ENCODE data around the gene ATXN7L3. TPM values are rescaled to one million over a fixed set of nuclear protein-coding genes. Genes with fewer than 3 reads are reported as not detected.

ATXN7L3 gene
- total RNA-seq, 1 donor from 2014 or later = 113 TPM

- peak; percentile 47 for DNase-seq (ENCODE audit: low spot score)
- no peaks in the 10 kb centered on the region for H3K27me3 Mint-ChIP-seq (ENCODE audit: low read depth)
- H3K9me3 Mint-ChIP-seq = no peaks in the 10 kb centered on the region
- peak overlapping the region; percentile 85 for H3K4me3 Mint-ChIP-seq (ENCODE audit: low read depth)
- peaks cover 10% of the 10 kb centered on the region for H3K36me3 Mint-ChIP-seq (ENCODE audit: low read depth)
- peaks cover 14% of the 10 kb centered on the region for H3K4me1 Mint-ChIP-seq (ENCODE audit: low read depth)
- peak overlapping the region; percentile 82 for H3K27ac Mint-ChIP-seq
- intact Hi-C loops (cut with micrococcal nuclease) = no loop called here
These were observed 22.6 kb upstream of the ATXN7L3 start for GRCh38 chr17:44222112-44222869.

DNA sequence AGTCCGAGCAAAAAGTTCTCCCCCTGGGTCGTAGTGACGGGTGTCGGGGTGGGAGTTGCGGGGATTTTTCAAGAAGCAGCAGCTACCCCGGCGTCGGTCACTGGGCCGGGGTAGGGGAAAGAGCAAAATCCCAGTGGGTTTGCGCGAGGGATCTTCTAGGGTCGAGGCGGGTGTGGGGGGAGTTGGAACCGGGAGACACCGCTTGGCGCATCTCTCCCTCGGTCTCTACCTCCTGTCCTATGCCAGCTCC is 22.1 kb upstream of the ATXN7L3 start:
- Mint-ChIP-seq H3K9me3 (no peaks in the 10 kb centered on the region), H3K36me3 (ENCODE audit: low read depth) (peaks cover 15% of the 10 kb centered on the region), H3K4me3 (ENCODE audit: low read depth) (peak overlapping the region; percentile 85), H3K27ac (peak overlapping the region; percentile 82), H3K4me1 (ENCODE audit: low read depth) (peaks cover 18% of the 10 kb centered on the region), H3K27me3 (ENCODE audit: low read depth) (no peaks in the 10 kb centered on the region)
- DNase-seq (ENCODE audit: low spot score) = no peak
- intact Hi-C loops (cut with micrococcal nuclease) = loop anchor here (2.0 kb wide), 1 partner anchor 103 kb away; the partner anchor contains the start of gene SLC25A39

DNA sequence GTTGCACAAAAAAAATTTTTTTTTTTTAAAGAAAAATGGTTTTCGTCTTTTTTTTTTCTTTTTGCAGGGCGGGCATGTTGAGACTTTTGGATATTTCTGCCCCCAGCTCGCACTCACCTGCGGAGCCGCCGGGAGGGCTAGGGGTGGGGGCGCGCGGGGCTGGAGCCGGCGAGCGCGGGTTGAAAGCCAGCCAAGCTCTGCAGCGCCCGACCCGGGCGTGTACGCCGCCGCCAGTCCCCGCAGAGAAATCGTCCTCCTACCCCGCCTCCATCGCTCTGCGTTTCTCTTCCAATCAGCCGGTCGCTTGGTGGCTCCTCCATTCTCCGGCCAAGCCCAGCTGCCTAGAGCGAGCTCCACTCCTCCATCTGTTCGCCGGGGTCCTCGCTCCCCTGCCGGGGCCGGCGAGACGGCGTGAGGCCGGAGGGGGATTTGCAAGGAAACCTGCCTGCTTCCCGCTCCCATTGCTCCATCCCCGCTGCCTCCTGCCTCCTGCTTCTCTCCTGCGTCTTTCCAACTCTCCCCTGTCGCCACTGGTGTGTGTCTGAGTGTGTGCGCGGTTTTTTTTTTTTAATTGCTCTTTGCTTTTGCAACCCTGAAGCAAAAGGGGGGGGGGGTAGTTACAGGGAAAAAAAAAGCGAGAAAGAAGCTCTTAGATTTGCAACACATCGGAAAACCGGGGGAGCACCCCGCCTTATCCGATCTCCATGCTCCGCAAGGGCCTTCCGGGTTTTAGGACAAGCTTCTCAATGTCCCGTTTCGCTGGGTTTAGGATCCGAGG is 21.6 kb upstream of the ATXN7L3 start:
- peak; percentile 64 for DNase-seq (ENCODE audit: low spot score)
- Mint-ChIP-seq H3K9me3 (no peaks in the 10 kb centered on the region), H3K36me3 (ENCODE audit: low read depth) (peaks cover 20% of the 10 kb centered on the region), H3K27ac (peak overlapping the region; percentile 82), H3K4me1 (ENCODE audit: low read depth) (peaks cover 23% of the 10 kb centered on the region), H3K4me3 (ENCODE audit: low read depth) (peak overlapping the region; percentile 85), H3K27me3 (ENCODE audit: low read depth) (no peaks in the 10 kb centered on the region)
- intact Hi-C loops (cut with micrococcal nuclease) = loop anchor here (2.0 kb wide), 1 partner anchor 104 kb away; the partner anchor contains the start of gene SLC25A39

GRCh38 chr17:44220213-44221083 is 20.8 kb upstream of the ATXN7L3 start:
- peak; percentile 62 for DNase-seq (ENCODE audit: low spot score)
- intact Hi-C loops (cut with micrococcal nuclease) = loop anchor here (2.0 kb wide), 1 partner anchor 104 kb away; the partner anchor contains the start of gene SLC25A39
- Mint-ChIP-seq H3K9me3 (no peaks in the 10 kb centered on the region), H3K4me3 (ENCODE audit: low read depth) (peak overlapping the region; percentile 90), H3K4me1 (ENCODE audit: low read depth) (peaks cover 32% of the 10 kb centered on the region), H3K27ac (peak overlapping the region; percentile 95), H3K27me3 (ENCODE audit: low read depth) (no peaks in the 10 kb centered on the region), H3K36me3 (ENCODE audit: low read depth) (peaks cover 29% of the 10 kb centered on the region)

DNA sequence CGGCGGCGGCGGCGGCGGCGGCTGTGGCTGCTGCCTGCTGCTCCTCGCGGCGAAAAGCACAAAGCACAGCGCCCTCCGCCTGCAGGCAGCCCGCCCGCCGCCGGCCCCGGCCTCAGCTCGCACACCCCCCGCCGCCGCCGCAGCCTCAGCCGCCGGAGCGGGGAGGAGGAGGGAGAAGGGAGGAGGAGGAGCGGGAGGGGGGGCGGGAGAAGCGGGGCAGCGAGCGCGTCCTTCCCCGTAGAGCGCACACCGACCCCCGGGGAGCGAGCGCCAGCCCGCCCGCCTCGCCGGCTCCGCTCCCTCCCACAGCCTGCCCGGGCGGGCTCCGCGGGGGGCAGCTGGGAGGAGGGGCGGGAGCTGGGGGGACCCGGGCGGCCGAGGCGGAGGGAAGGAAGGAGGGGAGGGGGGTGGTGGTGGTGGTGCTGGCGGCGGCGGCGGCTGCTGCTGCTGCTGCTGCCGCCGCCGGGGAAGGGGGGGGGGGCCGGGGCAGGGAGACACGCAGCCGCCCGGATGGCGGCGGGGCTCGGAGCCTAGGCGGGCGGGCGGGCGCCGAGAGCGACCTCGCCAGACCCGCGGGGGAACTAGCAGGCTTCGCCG is 20.0 kb upstream of the ATXN7L3 start, which contains the start of gene UBTF:
TSS of gene UBTF (minus strand) at position 60 of the 597 bp plus-strand sequence. CDS start 1,446 bp downstream, outside the sequence.
- peak within 1 kb of the TSS; percentile 95 for H3K27ac Mint-ChIP-seq
- no peaks in the 10 kb centered on the region for H3K9me3 Mint-ChIP-seq
- peaks cover 36% of the 10 kb centered on the region for H3K4me1 Mint-ChIP-seq (ENCODE audit: low read depth)
- DNase-seq (ENCODE audit: low spot score) = peak; percentile 64
- H3K27me3 Mint-ChIP-seq (ENCODE audit: low read depth) = no peaks in the 10 kb centered on the region
- intact Hi-C loops (cut with micrococcal nuclease) = loop anchor here (2.0 kb wide), 1 partner anchor 105 kb away; the partner anchor contains the start of gene SLC25A39
- peaks cover 36% of the 10 kb centered on the region for H3K36me3 Mint-ChIP-seq (ENCODE audit: low read depth)
- H3K4me3 Mint-ChIP-seq (ENCODE audit: low read depth) = peak within 1 kb of the TSS; percentile 97

DNA sequence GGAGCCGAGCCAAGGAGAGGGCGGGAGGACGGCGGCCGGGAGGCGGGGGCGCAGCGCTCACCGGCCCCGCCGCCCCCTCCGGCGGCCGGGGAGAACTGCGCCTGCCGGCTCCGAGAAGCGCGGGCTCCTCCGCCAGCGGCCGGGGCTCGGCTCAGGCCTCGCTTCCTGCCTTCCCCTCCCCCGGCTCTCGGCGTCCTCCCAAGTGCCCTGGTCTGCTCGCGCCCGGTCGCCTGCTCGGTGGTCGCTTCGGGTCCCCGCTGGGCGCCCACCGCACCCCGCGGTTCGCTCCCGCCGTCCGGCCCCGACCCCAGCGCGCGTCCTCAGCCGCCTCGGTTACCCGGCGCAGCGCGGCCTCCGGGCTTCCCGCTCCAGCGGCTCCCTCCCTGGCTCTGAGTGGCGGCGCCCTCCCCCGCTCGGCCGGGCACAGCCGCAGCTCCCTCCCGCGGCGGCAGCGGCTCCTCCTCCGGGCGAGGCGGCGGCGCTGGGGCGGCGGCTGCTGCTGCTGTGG is 19.5 kb upstream of the ATXN7L3 start:
- Mint-ChIP-seq H3K9me3 (no peaks in the 10 kb centered on the region), H3K4me3 (ENCODE audit: low read depth) (no peak overlapping the region), H3K4me1 (ENCODE audit: low read depth) (peaks cover 38% of the 10 kb centered on the region), H3K27ac (no peak overlapping the region), H3K36me3 (ENCODE audit: low read depth) (peaks cover 41% of the 10 kb centered on the region), H3K27me3 (ENCODE audit: low read depth) (no peaks in the 10 kb centered on the region)
- intact Hi-C loops (cut with micrococcal nuclease) = no loop called here
- peak; percentile 71 for DNase-seq (ENCODE audit: low spot score)

DNA sequence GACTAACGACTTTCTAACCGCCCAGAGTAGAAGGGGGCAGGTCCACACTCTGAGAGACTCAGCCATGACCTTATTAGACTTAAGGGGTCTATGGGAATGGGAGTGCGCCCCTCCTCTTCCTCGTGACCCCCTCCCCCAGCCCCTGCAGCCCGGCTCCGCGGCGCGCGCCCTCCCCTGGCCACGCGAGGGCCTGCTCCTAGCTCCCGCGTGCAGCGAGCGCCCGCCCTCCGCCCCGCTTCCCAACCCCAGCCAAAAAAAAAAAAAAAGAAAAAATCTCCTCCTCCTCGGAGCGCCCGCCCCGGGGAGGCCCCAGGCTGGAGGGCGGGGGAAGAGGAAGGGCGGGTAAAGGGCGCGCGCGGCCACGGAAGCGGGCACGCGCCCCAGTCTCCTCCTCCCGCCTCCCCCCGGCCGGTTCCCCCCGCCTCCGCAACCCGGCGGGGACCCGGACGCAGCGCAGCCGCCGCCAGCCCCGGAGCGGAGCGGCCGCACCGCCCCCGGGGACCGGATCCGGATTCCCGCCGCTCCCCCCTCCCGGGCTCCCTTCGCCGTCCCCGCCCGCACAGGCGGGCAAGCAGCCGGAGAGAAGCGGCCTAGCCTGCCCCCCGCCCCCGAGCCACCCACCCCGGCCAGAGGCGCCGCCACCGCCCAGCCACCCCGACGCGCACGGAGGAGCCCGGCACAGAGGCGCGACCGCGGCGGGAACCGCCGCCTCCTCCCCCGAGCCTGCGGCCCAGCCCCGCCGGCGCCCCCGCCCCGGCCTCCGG is 18.8 kb upstream of the ATXN7L3 start:
- H3K36me3 Mint-ChIP-seq (ENCODE audit: low read depth) = peaks cover 48% of the 10 kb centered on the region
- intact Hi-C loops (cut with micrococcal nuclease) = loop anchor here (1.0 kb wide), 2 partner anchors 8 to 18 kb away; no protein-coding TSS in a partner anchor
- H3K9me3 Mint-ChIP-seq = no peaks in the 10 kb centered on the region
- H3K27me3 Mint-ChIP-seq (ENCODE audit: low read depth) = no peaks in the 10 kb centered on the region
- peaks cover 38% of the 10 kb centered on the region for H3K4me1 Mint-ChIP-seq (ENCODE audit: low read depth)
- peak; percentile 86 for DNase-seq (ENCODE audit: low spot score)
- H3K27ac Mint-ChIP-seq = peak overlapping the region; percentile 93
- H3K4me3 Mint-ChIP-seq (ENCODE audit: low read depth) = peak overlapping the region; percentile 97

GRCh38 chr17:44217738-44218343 is 18.2 kb upstream of the ATXN7L3 start:
- H3K27me3 Mint-ChIP-seq (ENCODE audit: low read depth) = no peaks in the 10 kb centered on the region
- H3K4me3 Mint-ChIP-seq (ENCODE audit: low read depth) = peak overlapping the region; percentile 97
- H3K36me3 Mint-ChIP-seq (ENCODE audit: low read depth) = peaks cover 54% of the 10 kb centered on the region
- intact Hi-C loops (cut with micrococcal nuclease) = loop anchor here (1.0 kb wide), 2 partner anchors 8 to 18 kb away; no protein-coding TSS in a partner anchor
- no peak for DNase-seq (ENCODE audit: low spot score)
- H3K9me3 Mint-ChIP-seq = no peaks in the 10 kb centered on the region
- H3K27ac Mint-ChIP-seq = peak overlapping the region; percentile 93
- H3K4me1 Mint-ChIP-seq (ENCODE audit: low read depth) = peaks cover 36% of the 10 kb centered on the region

- intact Hi-C loops (cut with micrococcal nuclease) = no loop called here
- Mint-ChIP-seq H3K4me1 (ENCODE audit: low read depth) (peaks cover 27% of the 10 kb centered on the region), H3K27me3 (ENCODE audit: low read depth) (no peaks in the 10 kb centered on the region), H3K36me3 (ENCODE audit: low read depth) (peaks cover 58% of the 10 kb centered on the region), H3K9me3 (no peaks in the 10 kb centered on the region), H3K27ac (peak overlapping the region; percentile 93), H3K4me3 (ENCODE audit: low read depth) (peak overlapping the region; percentile 97)
- no peak for DNase-seq (ENCODE audit: low spot score)
These were observed 17.0 kb upstream of the ATXN7L3 start for GRCh38 chr17:44216694-44217093.

DNA sequence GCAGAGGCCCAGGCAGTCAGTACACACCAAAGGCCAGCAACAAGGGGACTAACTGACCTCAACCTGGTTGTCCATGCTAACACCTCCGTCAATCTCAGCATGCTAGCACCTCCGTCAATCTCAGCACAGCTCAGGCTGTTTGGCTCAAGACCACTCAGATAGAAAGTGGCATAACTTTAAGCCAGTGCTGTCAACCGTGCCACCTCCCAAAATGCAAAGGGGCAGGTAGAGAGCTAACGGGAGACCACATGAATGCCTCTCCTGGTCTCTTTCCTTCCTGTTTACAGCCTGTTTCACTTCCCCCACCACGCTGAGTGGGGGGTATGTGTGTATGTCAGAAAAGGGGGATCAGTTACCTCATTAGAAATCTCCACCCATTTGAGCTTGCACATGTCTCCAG is 16.5 kb upstream of the ATXN7L3 start:
- intact Hi-C loops (cut with micrococcal nuclease) = no loop called here
- Mint-ChIP-seq H3K27me3 (ENCODE audit: low read depth) (no peaks in the 10 kb centered on the region), H3K4me1 (ENCODE audit: low read depth) (peaks cover 27% of the 10 kb centered on the region), H3K36me3 (ENCODE audit: low read depth) (peaks cover 63% of the 10 kb centered on the region), H3K4me3 (ENCODE audit: low read depth) (peak overlapping the region; percentile 97), H3K27ac (peak overlapping the region; percentile 93), H3K9me3 (no peaks in the 10 kb centered on the region)
- DNase-seq (ENCODE audit: low spot score) = no peak

DNA sequence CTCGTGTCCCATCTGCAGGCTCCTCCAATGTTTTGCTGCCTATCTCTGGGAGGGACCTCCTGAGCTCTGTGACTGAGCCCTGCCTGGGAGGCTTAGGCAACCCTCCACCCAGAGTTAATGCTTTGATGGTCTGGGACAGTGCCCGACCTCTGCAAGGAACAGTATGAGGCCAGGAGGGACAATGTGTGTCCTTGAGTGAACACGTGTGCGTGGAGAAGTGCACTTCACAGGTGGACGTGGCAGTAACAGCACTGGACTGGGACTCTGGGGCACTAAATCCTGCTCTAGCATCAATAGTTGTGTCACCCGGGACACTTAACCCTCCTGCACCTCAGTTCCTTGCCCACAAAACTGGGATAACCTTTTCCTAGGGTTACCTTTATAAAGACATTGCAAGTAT is 15.2 kb upstream of the ATXN7L3 start:
- Mint-ChIP-seq H3K4me1 (ENCODE audit: low read depth) (peaks cover 30% of the 10 kb centered on the region), H3K4me3 (ENCODE audit: low read depth) (no peak overlapping the region), H3K36me3 (ENCODE audit: low read depth) (peaks cover 71% of the 10 kb centered on the region), H3K9me3 (no peaks in the 10 kb centered on the region), H3K27me3 (ENCODE audit: low read depth) (no peaks in the 10 kb centered on the region), H3K27ac (peak overlapping the region; percentile 48)
- intact Hi-C loops (cut with micrococcal nuclease) = no loop called here
- DNase-seq (ENCODE audit: low spot score) = no peak

Data from activated T-helper 2 cell treated with anti-CD3 and anti-CD28 coated beads, Interferon-gamma antibody, Interleukin-2, Interleukin-4, amounts not matched to agents 10 μg/mL and 5 μg/mL and 100 μg/mL, durations not matched to agents 14 hours and 24 hours and 36 hours (primary cell).